HUES6 (cell line): ENCODE results near the gene OR1J1.

Experiments
- H3K27ac ChIP-seq: 2 replicates; pipeline ENCODE4 v1.7.0; 2013; ENCODE audit warnings: low read depth, mild to moderate bottlenecking, low read length, inconsistent platforms
- H3K27me3 ChIP-seq: 2 replicates; pipeline ENCODE4 v1.6.1; 2013; ENCODE audit warnings: low read length; ENCODE audit not compliant: control insufficient read depth, insufficient read depth
- H3K36me3 ChIP-seq: 2 replicates; pipeline ENCODE4 v1.6.1; 2013; ENCODE audit warnings: low read length; ENCODE audit not compliant: control insufficient read depth, insufficient read depth
- H3K4me1 ChIP-seq: 2 replicates; pipeline ENCODE4 v1.6.1; 2013; ENCODE audit warnings: low read length; ENCODE audit not compliant: control insufficient read depth, insufficient read depth
- H3K4me3 ChIP-seq: 2 replicates; pipeline ENCODE4 v1.5.1; 2013; ENCODE audit warnings: low read depth, low read length
- H3K9ac ChIP-seq: one replicate; pipeline ENCODE4 v1.6.1; 2013; ENCODE audit warnings: mild to moderate bottlenecking, low read length
- H3K9me3 ChIP-seq: 2 replicates; pipeline ENCODE4 v1.6.1; 2013; ENCODE audit warnings: low read depth, low read length; ENCODE audit not compliant: control insufficient read depth, insufficient read depth

Gene OR1J1

DNA sequence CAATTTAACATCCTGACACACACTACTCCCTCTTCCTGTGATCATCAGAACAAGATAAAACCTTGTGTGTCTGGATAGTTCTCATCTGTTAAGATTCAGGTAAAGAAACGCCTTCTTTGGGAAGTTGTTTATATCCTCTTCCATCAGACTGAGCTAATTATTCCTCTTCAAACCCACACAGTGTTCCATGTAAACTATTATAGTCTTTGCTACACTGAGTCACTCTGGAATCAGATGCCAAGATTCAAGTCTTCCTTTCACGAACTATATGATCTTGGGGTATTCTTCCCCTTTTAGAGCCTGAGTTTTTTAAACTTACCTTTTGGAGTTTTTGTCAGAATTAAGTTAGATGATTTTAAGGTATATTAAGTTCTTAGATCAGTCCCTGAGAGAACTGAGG is 2.0 kb downstream of the OR1J1 start:
- H3K36me3 ChIP-seq: no peaks in the 10 kb centered on the region
- peaks cover 35% of the 10 kb centered on the region; the same call in 1 of the 2 replicates for H3K27me3 ChIP-seq
- no peak overlapping the region for H3K27ac ChIP-seq
- H3K4me3 ChIP-seq: no peak overlapping the region
- H3K4me1 ChIP-seq: no peaks in the 10 kb centered on the region
- H3K9ac ChIP-seq: no peak overlapping the region
- no peaks in the 10 kb centered on the region for H3K9me3 ChIP-seq

DNA sequence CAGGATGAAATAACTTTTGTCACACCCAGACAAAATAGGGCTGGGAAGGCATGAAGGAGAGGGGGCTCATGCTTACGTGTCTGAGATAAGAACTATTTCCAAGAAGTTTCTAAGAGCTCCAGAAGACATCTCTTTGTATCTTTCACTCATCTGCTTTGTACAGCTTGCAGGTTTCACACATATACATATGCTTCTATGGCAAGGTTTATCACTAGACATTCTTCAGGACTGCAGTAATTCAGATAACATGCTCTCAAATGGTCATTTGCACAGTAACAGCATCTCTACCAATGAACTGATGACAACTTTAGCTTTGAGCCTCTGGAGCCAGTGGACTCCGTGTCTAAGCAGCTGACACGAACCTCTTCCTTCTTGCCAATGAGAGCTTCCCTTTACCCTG is 3.2 kb downstream of the OR1J1 start:
- H3K4me3 ChIP-seq: no peak overlapping the region
- no peak overlapping the region for H3K27ac ChIP-seq
- H3K4me1 ChIP-seq: no peaks in the 10 kb centered on the region
- H3K9me3 ChIP-seq: 0 out of 2 replicates have a peak, but pooled peaks cover 4% of the 10 kb centered on the region
- H3K36me3 ChIP-seq: no peaks in the 10 kb centered on the region
- peaks cover 34% of the 10 kb centered on the region; the same call in 1 of the 2 replicates for H3K27me3 ChIP-seq
- H3K9ac ChIP-seq: no peak overlapping the region

DNA sequence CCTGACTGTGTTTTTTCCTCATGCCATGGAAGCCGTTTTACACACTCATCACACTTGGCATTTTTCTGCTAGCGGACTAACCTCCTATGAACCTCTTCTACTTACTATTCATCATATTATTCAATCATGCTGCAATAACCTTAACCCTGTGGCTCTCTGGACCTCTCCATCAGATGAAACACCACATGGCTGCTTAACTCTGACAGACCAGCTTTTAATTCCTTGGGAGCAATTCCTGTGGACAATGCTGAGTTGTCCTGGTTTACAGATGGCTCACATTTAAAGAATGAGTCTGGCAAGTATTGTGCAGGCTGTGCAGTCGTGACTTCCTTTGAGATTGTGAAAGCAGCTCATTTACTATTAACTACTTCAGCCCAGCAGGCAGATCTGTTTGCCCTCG is 9.0 kb downstream of the OR1J1 start:
- Histone ChIP-seq H3K9ac (no peak overlapping the region), H3K27ac (no peak overlapping the region)

DNA sequence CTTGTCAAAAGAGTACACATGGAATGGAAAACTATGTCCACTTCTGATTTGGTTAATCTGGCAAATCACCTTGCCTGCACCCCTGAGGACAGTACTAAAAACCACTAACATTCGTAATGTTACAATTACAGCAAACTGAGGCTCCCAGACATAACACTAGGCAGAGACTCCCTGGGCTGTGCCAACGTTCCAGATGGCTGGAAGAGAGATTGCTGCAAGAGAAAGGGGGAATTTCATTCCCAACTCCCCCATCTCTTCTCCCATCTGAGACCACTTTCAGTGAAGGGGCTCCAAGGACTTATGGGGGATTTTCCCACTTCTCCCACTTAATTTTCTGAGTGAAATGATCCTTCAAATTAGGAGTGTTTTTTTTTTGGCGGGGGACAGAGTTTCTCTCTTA is 11.3 kb downstream of the OR1J1 start:
- H3K36me3 ChIP-seq: no peaks in the 10 kb centered on the region
- 0 out of 2 replicates have a peak, but pooled peaks cover 2% of the 10 kb centered on the region for H3K4me1 ChIP-seq
- H3K27me3 ChIP-seq: peaks cover 30% of the 10 kb centered on the region; the same call in 1 of the 2 replicates
- H3K4me3 ChIP-seq: no peak overlapping the region
- no peak overlapping the region for H3K9ac ChIP-seq
- 0 out of 2 replicates have a peak, but pooled peaks cover 4% of the 10 kb centered on the region for H3K9me3 ChIP-seq
- no peak overlapping the region for H3K27ac ChIP-seq

More for the DNA sequence above, 9.0 kb downstream of the OR1J1 start:
- Histone ChIP-seq H3K9me3 (0 out of 2 replicates have a peak, but pooled peaks cover 4% of the 10 kb centered on the region), H3K27me3 (peaks cover 30% of the 10 kb centered on the region; the same call in 1 of the 2 replicates), H3K4me3 (no peak overlapping the region), H3K36me3 (no peaks in the 10 kb centered on the region), H3K4me1 (0 out of 2 replicates have a peak, but pooled peaks cover 2% of the 10 kb centered on the region)

DNA sequence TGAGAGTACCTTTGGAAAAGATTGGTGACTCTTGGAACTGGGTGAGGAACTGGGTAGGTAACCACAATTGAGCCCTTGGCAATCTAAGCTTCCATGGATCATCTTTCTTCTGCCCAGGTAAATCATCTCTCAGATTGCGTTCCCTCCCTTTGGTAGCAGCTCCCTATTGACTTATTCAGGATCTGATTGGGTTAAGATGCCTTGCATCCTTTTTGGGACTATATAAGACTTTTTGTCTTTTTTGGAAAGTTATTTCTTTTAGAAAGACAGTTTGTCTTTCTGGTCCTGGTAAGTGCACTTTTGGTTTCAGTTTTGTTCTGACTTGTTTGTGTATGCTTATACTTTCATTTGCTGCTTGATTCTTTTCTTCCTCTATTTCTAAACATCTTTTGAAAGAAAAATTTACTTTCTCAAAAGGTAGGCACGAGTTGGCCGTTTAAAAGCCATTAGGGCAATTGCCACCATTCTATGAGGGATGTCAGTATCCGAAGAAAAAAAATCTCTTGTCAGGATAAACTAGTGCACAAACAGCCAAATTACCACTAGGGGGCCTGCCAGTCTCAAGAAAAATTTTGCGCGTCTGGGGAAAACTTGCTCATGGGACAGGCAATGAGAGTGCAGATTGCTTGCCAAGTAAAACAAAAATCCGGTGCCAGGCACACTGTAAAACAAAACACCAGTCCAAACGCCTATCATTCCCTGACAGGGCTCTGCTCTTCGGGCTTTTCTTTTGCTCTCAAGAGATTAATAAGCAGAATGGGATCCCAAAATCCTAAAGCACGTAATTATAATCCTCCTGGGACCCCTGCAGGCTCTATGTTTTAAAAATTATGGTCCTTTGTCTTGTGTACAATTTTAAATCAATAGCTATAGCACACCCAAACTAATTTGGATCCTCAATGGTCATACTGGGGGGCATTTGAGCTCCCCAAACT is 12.8 kb downstream of the OR1J1 start:
- H3K4me1 ChIP-seq: 0 out of 2 replicates have a peak, but pooled peaks cover 2% of the 10 kb centered on the region
- H3K36me3 ChIP-seq: no peaks in the 10 kb centered on the region
- peaks cover 30% of the 10 kb centered on the region; the same call in 1 of the 2 replicates for H3K27me3 ChIP-seq
- no peak overlapping the region for H3K27ac ChIP-seq
- H3K9me3 ChIP-seq: no peaks in the 10 kb centered on the region
- no peak overlapping the region for H3K4me3 ChIP-seq
- H3K9ac ChIP-seq: no peak overlapping the region

DNA sequence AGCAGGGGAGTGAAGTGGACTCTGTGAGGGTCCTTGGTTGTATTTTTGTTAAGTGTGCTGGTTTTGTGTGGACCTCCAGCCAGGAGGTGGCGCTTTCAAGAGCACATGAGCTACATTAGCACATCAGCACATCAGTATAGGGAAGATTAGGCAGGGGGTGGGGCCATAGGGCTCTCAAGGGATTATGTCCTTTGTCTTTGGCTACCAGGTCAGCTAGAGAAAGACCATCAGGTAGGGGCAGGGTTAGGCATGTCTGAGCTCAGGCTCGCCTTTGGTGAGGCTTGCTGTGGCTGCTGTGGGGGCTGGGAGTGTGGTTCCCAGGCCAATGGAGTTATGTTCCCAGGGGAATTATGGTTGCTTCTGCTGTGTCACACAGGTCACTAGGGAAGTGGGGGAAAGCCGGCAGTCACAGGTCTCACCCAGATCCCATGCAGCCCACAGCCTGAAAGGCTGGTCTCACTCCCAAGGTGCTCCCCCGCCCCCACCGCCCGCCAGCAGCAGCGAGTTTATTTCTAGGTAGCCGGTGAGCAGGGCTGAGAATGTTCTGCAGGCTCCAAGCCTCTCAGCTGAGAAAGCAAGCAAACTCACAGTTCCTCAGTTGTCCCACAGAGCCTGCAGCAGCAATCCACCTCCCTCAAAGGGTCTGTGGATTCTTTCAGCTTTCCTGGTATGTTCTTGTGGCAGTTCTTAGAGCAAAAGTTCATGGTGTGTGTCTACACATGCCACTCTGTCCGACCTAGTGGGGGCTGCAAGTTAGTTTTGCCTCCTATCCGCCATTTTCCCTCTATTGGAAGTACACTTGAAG is 13.7 kb downstream of the OR1J1 start:
- H3K9ac ChIP-seq: peak overlapping the region; percentile 7
- H3K4me3 ChIP-seq: peak overlapping the region; percentile 25; the same call in 1 of the 2 replicates
- H3K27ac ChIP-seq: no peak overlapping the region
- H3K4me1 ChIP-seq: 0 out of 2 replicates have a peak, but pooled peaks cover 2% of the 10 kb centered on the region
- no peaks in the 10 kb centered on the region for H3K36me3 ChIP-seq
- peaks cover 30% of the 10 kb centered on the region; the same call in 1 of the 2 replicates for H3K27me3 ChIP-seq
- no peaks in the 10 kb centered on the region for H3K9me3 ChIP-seq

DNA sequence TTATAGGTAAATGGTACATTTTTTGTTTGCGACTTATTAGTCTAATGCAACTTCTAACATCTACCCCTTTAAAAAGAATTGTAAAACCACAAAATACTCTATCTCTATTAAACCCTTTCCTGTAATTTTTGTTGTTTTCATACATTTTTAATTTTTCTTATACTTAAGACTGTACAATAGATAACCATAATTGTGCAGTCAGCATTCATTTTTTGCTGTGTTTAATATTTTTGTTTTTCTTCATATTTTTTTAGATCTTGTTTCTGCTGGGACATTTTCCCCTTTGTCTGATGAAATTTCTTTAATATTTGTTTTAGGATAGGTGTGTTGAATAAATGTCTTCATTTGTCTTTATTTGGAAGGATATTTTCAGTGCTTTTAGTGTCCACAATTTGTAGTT is 19.9 kb downstream of the OR1J1 start:
- no peak overlapping the region for H3K27ac ChIP-seq

DNA sequence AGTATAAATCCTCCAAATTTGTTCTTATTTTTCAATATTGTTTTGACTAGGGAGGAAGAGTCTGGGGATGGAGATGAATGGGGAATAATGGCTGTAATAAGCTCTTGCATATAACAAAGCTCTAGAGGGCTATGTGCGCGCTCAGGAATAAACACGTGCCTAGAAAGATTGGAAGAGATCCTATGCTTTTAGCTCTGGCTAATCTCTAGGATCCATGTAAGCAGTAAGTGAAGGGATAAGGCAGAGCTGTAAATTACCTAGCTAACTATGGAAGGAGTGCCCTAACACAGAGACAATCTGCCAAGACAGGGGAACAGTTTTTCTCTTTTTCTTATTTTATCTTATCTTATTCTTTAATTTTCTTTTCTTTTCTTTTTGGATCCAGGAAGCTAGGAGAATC is 21.6 kb downstream of the OR1J1 start:
- no peaks in the 10 kb centered on the region for H3K4me1 ChIP-seq
- H3K9me3 ChIP-seq: no peaks in the 10 kb centered on the region
- H3K27ac ChIP-seq: no peak overlapping the region
- no peak overlapping the region for H3K4me3 ChIP-seq
- H3K9ac ChIP-seq: no peak overlapping the region
- H3K36me3 ChIP-seq: no peaks in the 10 kb centered on the region
- H3K27me3 ChIP-seq: peaks cover 2% of the 10 kb centered on the region; the same call in 1 of the 2 replicates

More for the DNA sequence above, 19.9 kb downstream of the OR1J1 start:
- Histone ChIP-seq H3K4me3 (no peak overlapping the region), H3K4me1 (no peaks in the 10 kb centered on the region), H3K36me3 (no peaks in the 10 kb centered on the region), H3K27me3 (peaks cover 9% of the 10 kb centered on the region; the same call in 1 of the 2 replicates), H3K9ac (no peak overlapping the region), H3K9me3 (no peaks in the 10 kb centered on the region)

DNA sequence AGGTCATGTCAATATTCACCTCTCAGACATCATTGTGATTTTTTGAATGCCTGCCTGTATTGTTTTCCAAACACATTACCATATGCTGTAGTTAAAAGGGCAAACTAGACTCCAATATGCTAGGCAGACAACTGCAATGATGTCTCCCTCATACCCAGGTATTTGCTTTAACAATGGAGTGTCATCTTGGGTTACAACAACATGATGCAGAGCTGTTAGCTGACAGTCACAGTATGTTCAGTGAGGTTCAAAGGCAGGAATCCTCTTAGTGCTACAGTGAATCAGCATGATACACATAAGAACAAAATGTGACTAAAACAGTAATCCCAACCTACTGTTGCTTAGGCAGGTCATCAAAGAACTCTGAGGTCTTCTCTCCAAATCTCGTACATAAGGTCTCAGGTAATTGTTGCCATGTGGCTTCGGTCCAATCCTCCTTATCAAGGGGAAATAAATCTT is 24.0 kb downstream of the OR1J1 start:
- no peak overlapping the region for H3K9ac ChIP-seq
- H3K4me1 ChIP-seq: no peaks in the 10 kb centered on the region
- peaks cover 2% of the 10 kb centered on the region; the same call in 1 of the 2 replicates for H3K27me3 ChIP-seq
- H3K27ac ChIP-seq: no peak overlapping the region
- no peaks in the 10 kb centered on the region for H3K9me3 ChIP-seq
- no peak overlapping the region for H3K4me3 ChIP-seq
- H3K36me3 ChIP-seq: no peaks in the 10 kb centered on the region

DNA sequence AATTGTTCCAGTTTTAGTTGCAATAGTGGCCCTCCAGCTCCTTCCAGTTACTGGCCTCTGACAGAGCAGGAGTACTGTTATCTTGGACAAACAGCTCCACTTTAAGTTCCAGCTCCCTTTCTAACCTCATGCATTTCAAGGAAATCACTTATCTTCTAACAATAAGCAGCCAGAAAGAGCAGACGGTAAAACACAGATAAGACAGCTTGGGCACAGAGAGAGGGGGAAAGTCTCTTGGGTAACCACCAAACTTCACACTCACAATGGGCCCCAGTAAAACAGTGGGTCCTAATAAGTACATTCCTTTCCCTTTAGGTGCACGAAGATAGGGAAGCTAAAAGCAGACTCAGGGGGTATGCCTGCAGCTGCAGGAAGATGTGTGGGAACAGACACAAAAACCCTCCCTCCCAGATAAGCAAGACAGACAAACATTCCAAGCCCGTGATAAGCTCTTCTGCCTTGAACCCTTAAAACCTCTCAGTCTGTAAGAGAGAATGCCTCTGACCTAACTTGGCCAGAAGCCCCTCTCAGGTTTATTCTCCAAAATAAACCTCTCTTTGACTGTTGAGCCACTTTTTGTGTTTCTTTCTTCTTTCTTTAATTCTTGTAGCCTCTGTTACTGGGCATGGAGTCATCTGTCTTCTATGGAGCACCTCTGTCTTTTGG is 30.8 kb downstream of the OR1J1 start:
- no peaks in the 10 kb centered on the region for H3K36me3 ChIP-seq
- H3K27me3 ChIP-seq: peaks cover 23% of the 10 kb centered on the region
- no peak overlapping the region for H3K27ac ChIP-seq
- peaks cover 32% of the 10 kb centered on the region for H3K9me3 ChIP-seq
- H3K9ac ChIP-seq: no peak overlapping the region
- H3K4me1 ChIP-seq: no peaks in the 10 kb centered on the region
- H3K4me3 ChIP-seq: no peak overlapping the region
